DND-41 (cell line): ENCODE data around the gene METTL21A.

ENCODE experiments used
- EZH2 ChIP-seq: IDR thresholded peaks from 3 replicates; pipeline ENCODE4 v1.6.1; 2012; ENCODE audit warnings: borderline replicate concordance, low read depth, mild to moderate bottlenecking, moderate library complexity, low read length, inconsistent platforms; ENCODE audit not compliant: severe bottlenecking
- TF ChIP-seq, protein P1 (sequence below): IDR thresholded peaks from 2 replicates; pipeline ENCODE4 v1.5.1; 2012; ENCODE audit warnings: borderline replicate concordance, low read length, moderate library complexity, mild to moderate bottlenecking; ENCODE audit not compliant: poor library complexity, severe bottlenecking; ENCODE audit errors: extremely low read depth

DNA sequence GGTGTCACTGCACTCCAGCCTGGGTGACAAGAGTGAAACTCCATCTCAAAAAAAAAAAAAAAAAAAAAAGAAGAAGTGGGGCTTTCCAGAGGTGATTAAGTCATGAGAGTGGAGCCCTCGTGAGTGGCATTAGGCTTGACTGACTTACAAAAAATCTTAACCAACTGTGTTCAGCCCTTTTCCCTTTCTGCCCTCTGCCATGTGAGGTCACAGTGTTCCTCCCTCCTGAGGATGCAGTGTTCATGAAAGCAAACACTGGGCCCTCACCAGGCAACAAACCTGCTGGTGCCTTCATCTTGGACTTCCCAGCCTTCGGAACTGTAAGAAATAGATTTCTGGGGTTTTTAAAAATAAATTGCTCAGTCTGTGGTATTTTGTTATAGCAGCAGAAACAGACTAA, 37.0 kb upstream of the METTL21A start:
- TF ChIP-seq, protein P1, sequence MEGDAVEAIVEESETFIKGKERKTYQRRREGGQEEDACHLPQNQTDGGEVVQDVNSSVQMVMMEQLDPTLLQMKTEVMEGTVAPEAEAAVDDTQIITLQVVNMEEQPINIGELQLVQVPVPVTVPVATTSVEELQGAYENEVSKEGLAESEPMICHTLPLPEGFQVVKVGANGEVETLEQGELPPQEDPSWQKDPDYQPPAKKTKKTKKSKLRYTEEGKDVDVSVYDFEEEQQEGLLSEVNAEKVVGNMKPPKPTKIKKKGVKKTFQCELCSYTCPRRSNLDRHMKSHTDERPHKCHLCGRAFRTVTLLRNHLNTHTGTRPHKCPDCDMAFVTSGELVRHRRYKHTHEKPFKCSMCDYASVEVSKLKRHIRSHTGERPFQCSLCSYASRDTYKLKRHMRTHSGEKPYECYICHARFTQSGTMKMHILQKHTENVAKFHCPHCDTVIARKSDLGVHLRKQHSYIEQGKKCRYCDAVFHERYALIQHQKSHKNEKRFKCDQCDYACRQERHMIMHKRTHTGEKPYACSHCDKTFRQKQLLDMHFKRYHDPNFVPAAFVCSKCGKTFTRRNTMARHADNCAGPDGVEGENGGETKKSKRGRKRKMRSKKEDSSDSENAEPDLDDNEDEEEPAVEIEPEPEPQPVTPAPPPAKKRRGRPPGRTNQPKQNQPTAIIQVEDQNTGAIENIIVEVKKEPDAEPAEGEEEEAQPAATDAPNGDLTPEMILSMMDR = no peak
- no peak for TF ChIP-seq EZH2
